Neuronal stem cell (in vitro differentiated cells): ENCODE measurements around the gene PPY.

Source experiments
- DNase-seq: peaks from one replicate; pipeline ENCODE4 v3.0.0-alpha.2; 2013; ENCODE audit warnings: low spot score
- H2AFZ ChIP-seq: one replicate; pipeline ENCODE4 v1.6.1; 2013; ENCODE audit warnings: mild to moderate bottlenecking, low read length, inconsistent platforms
- H2AK5ac ChIP-seq: 2 replicates; pipeline ENCODE4 v1.6.1; 2013; ENCODE audit warnings: low read depth, mild to moderate bottlenecking, inconsistent platforms, low read length, moderate library complexity, mixed read lengths
- H2BK120ac ChIP-seq: 2 replicates; pipeline ENCODE4 v1.6.1; 2013; ENCODE audit warnings: low read depth, mild to moderate bottlenecking, inconsistent platforms, low read length, moderate library complexity, mixed read lengths
- H2BK12ac ChIP-seq: one replicate; pipeline ENCODE4 v1.6.1; 2013; ENCODE audit warnings: low read length, inconsistent platforms
- H2BK15ac ChIP-seq: 2 replicates; pipeline ENCODE4 v1.6.1; 2013; ENCODE audit warnings: mild to moderate bottlenecking, low read length, inconsistent platforms, mixed read lengths
- H2BK5ac ChIP-seq: one replicate; pipeline ENCODE4 v1.6.1; 2013; ENCODE audit warnings: inconsistent platforms, mild to moderate bottlenecking, low read length, moderate library complexity
- H3K14ac ChIP-seq: one replicate; pipeline ENCODE4 v1.6.1; 2013; ENCODE audit warnings: low read length, inconsistent platforms
- H3K18ac ChIP-seq: 2 replicates; pipeline ENCODE4 v1.6.1; 2013; ENCODE audit warnings: low read length, inconsistent platforms
- H3K23ac ChIP-seq: 2 replicates; pipeline ENCODE4 v1.6.1; 2013; ENCODE audit warnings: low read depth, mild to moderate bottlenecking, mixed read lengths, low read length, inconsistent platforms; ENCODE audit not compliant: poor library complexity
- H3K27ac ChIP-seq: replicated peaks from 3 replicates; pipeline ENCODE4 v1.5.1; 2013; ENCODE audit warnings: low read length, inconsistent platforms
- H3K27me3 ChIP-seq, 3 experiments: 2 replicates each; pipeline ENCODE4 v1.6.1; 2013; ENCODE audit warnings: low read length in 3 of 3, mild to moderate bottlenecking in 2 of 3, inconsistent platforms in 1 of 3, low read depth in 1 of 3, mixed read lengths in 1 of 3, moderate library complexity in 1 of 3; ENCODE audit not compliant: control insufficient read depth in 3 of 3, insufficient read depth in 3 of 3
- H3K36me3 ChIP-seq, 2 donors: replicated peaks in 1 of 2; 2 replicates each; pipeline ENCODE4 v1.6.1; 2013; ENCODE audit warnings: low read length in 2 of 2; ENCODE audit not compliant: control insufficient read depth in 2 of 2, insufficient read depth in 2 of 2
- H3K4ac ChIP-seq: 2 replicates; pipeline ENCODE4 v1.6.1; 2013; ENCODE audit warnings: inconsistent platforms, mild to moderate bottlenecking, low read length, moderate library complexity
- H3K4me1 ChIP-seq, 2 donors: 1 replicate in 1 of 2; 2 replicates in 1 of 2; pipeline ENCODE4 v1.6.1; 2013; ENCODE audit warnings: low read length in 2 of 2, low read depth in 1 of 2; ENCODE audit not compliant: control insufficient read depth in 2 of 2, insufficient read depth in 1 of 2
- H3K4me2 ChIP-seq: one replicate; pipeline ENCODE4 v1.6.1; 2013; ENCODE audit warnings: mild to moderate bottlenecking, low read length, inconsistent platforms; ENCODE audit not compliant: insufficient read depth, poor library complexity, severe bottlenecking
- H3K4me3 ChIP-seq, 2 donors: 2 replicates each; pipeline ENCODE4 v1.5.1; 2013; ENCODE audit warnings: low read length in 2 of 2, mild to moderate bottlenecking in 2 of 2, inconsistent platforms in 1 of 2, moderate library complexity in 1 of 2
- H3K79me1 ChIP-seq: one replicate; pipeline ENCODE4 v1.6.1; 2013; ENCODE audit warnings: low read depth, mild to moderate bottlenecking, inconsistent platforms, low read length, moderate library complexity
- H3K9ac ChIP-seq: one replicate; pipeline ENCODE4 v1.6.1; 2013; ENCODE audit warnings: mild to moderate bottlenecking, low read depth, low read length, inconsistent platforms; ENCODE audit not compliant: poor library complexity
- H3K9me3 ChIP-seq, 2 donors: replicated peaks in 1 of 2; 2 replicates each; pipeline versions ENCODE3 to v1.6.1; 2013; ENCODE audit warnings: low read length in 2 of 2, mild to moderate bottlenecking in 2 of 2, inconsistent platforms in 1 of 2, low read depth in 1 of 2, mixed read lengths in 1 of 2, moderate library complexity in 1 of 2; ENCODE audit not compliant: control insufficient read depth in 2 of 2, insufficient read depth in 1 of 2
- H4K8ac ChIP-seq: one replicate; pipeline ENCODE4 v1.6.1; 2013; ENCODE audit warnings: low read depth, mild to moderate bottlenecking, inconsistent platforms, low read length, moderate library complexity
- H4K91ac ChIP-seq: one replicate; pipeline ENCODE4 v1.6.1; 2013; ENCODE audit warnings: low read length, low read depth, mild to moderate bottlenecking, inconsistent platforms; ENCODE audit not compliant: poor library complexity
- WGBS, 2 donors: extraction: QIAGEN DNeasy Blood & Tissue Kit; methylation state at CpG; one replicate each; pipeline ENCODE4 v1.1.7; 2013; ENCODE audit warnings: missing lambda C conversion rate in 2 of 2, mixed read lengths in 1 of 2; ENCODE audit not compliant: insufficient read length in 2 of 2, insufficient replicate concordance in 1 of 2; ENCODE audit errors: extremely low coverage in 2 of 2; 5-methylcytosine and 5-hydroxymethylcytosine counted together

PPY gene

GRCh38 chr17:43907425-43907981, 34.8 kb downstream of the PPY start, which contains the start of gene MPP2:
Gene MPP2 (minus strand): TSS chr17:43907536. CDS start chr17:43904460, 3,076 bp downstream.
- peak; percentile 84 for DNase-seq
- H4K8ac ChIP-seq = no peak within 1 kb of the TSS
- no peak within 1 kb of the TSS for H3K14ac ChIP-seq
- H3K27me3 ChIP-seq = peaks cover 0 to 57% (median under 1%) of the 10 kb centered on the region in 3 experiments
- peak within 1 kb of the TSS; percentile 100 for H2BK5ac ChIP-seq
- H3K23ac ChIP-seq = peak within 1 kb of the TSS; percentile 93
- H3K4me1 ChIP-seq = peaks cover 13 to 14% of the 10 kb centered on the region in 2 donors
- no peaks in the 10 kb centered on the region for H3K79me1 ChIP-seq
- no peak within 1 kb of the TSS for H4K91ac ChIP-seq
- peak within 1 kb of the TSS; percentile 99 for H2AFZ ChIP-seq
- H3K9ac ChIP-seq = peak within 1 kb of the TSS; percentile 73
- peak within 1 kb of the TSS; percentile 58 to 89 for H3K4me3 ChIP-seq
- peak within 1 kb of the TSS; percentile 99 for H3K18ac ChIP-seq
- peak within 1 kb of the TSS; percentile 99 for H3K4me2 ChIP-seq
- H2BK15ac ChIP-seq = peak within 1 kb of the TSS; percentile 76
- H2BK120ac ChIP-seq = peak within 1 kb of the TSS; percentile 17
- no peak within 1 kb of the TSS for H2AK5ac ChIP-seq
- H2BK12ac ChIP-seq = no peak within 1 kb of the TSS
- no peaks in the 10 kb centered on the region for H3K9me3 ChIP-seq
- H3K27ac ChIP-seq = peak within 1 kb of the TSS; percentile 82
- H3K4ac ChIP-seq = no peak within 1 kb of the TSS
- no CpG with 5 or more reads among the region's 36 CpGs for WGBS, 2 donors
- H3K36me3 ChIP-seq = no peaks in the 10 kb centered on the region

GRCh38 chr17:43906951-43907424, 35.3 kb downstream of the PPY start:
- Histone ChIP-seq H3K4me3 (peak overlapping the region; percentile 58 to 89), H2BK12ac (no peak overlapping the region), H3K4me2 (peak overlapping the region; percentile 99), H3K14ac (no peak overlapping the region), H3K27me3 (peaks cover 0 to 55% (median 0%) of the 10 kb centered on the region in 3 experiments), H3K27ac (peak overlapping the region; percentile 82), H3K23ac (peak overlapping the region; percentile 76), H2BK5ac (peak overlapping the region; percentile 100), H3K36me3 (no peaks in the 10 kb centered on the region), H3K9ac (peak overlapping the region; percentile 72), H2BK120ac (peak overlapping the region; percentile 17), H4K91ac (no peak overlapping the region), H3K79me1 (no peaks in the 10 kb centered on the region), H3K18ac (peak overlapping the region; percentile 94), H3K9me3 (no peaks in the 10 kb centered on the region), H3K4ac (no peak overlapping the region), H2BK15ac (peak overlapping the region; percentile 69), H3K4me1 (peaks cover 13 to 19% of the 10 kb centered on the region in 2 donors), H4K8ac (no peak overlapping the region), H2AK5ac (no peak overlapping the region), H2AFZ (peak overlapping the region; percentile 99)
- peak; percentile 40 for DNase-seq
- WGBS, 2 donors = no CpG with 5 or more reads among the region's 29 CpGs

GRCh38 chr17:43905985-43906852, 36.1 kb downstream of the PPY start:
- H3K27me3 ChIP-seq = peaks cover 0 to 54% (median 0%) of the 10 kb centered on the region in 3 experiments
- no peak overlapping the region for H3K23ac ChIP-seq
- peak overlapping the region; percentile 42 for H2BK12ac ChIP-seq
- H3K4me3 ChIP-seq = peak overlapping the region; percentile 58 to 89
- H4K8ac ChIP-seq = no peak overlapping the region
- H3K4ac ChIP-seq = no peak overlapping the region
- peak overlapping the region; percentile 99 for H3K4me2 ChIP-seq
- H3K14ac ChIP-seq = no peak overlapping the region
- H3K9ac ChIP-seq = peak overlapping the region; percentile 61
- no CpG with 5 or more reads among the region's 37 CpGs for WGBS, 2 donors
- peak overlapping the region; percentile 52 for H2BK120ac ChIP-seq
- peak overlapping the region; percentile 84 for H3K18ac ChIP-seq
- peak overlapping the region; percentile 7 for H2AK5ac ChIP-seq
- peaks cover 19 to 27% of the 10 kb centered on the region in 2 donors for H3K4me1 ChIP-seq
- DNase-seq = peak; percentile 77
- H3K36me3 ChIP-seq = no peaks in the 10 kb centered on the region
- H3K27ac ChIP-seq = peak overlapping the region; percentile 52
- H4K91ac ChIP-seq = no peak overlapping the region
- peak overlapping the region; percentile 100 for H2BK5ac ChIP-seq
- H2AFZ ChIP-seq = peak overlapping the region; percentile 99
- H3K79me1 ChIP-seq = no peaks in the 10 kb centered on the region
- H2BK15ac ChIP-seq = peak overlapping the region; percentile 76
- no peaks in the 10 kb centered on the region for H3K9me3 ChIP-seq
